G401 (cell line): Measurements from ENCODE around the gene FBXW8. TPM values are rescaled to one million over a fixed set of nuclear protein-coding genes. Genes with fewer than 3 reads are reported as not detected.

Experiments used
- DNase-seq: peaks from one replicate; pipeline ENCODE4 v3.0.0-alpha.2; 2015; ENCODE audit warnings: low spot score
- in situ Hi-C: cut with HindIII; loops from 2 replicates; pipeline ENCODE4 v1.10.0; 2016; ENCODE audit warnings: low sequenced_read_pairs, mixed read lengths
- total RNA-seq: library from RNA; depleted of rRNA; stranded (reverse); fragments of >200 nt; shearing (Covaris generic); gene quantifications from 2 replicates; pipeline ENCODE4 v1.2.3, GENCODE V29; 2014

FBXW8 gene
- total RNA-seq, 1 experiment from 2014 or later, result 18.4 TPM

DNA sequence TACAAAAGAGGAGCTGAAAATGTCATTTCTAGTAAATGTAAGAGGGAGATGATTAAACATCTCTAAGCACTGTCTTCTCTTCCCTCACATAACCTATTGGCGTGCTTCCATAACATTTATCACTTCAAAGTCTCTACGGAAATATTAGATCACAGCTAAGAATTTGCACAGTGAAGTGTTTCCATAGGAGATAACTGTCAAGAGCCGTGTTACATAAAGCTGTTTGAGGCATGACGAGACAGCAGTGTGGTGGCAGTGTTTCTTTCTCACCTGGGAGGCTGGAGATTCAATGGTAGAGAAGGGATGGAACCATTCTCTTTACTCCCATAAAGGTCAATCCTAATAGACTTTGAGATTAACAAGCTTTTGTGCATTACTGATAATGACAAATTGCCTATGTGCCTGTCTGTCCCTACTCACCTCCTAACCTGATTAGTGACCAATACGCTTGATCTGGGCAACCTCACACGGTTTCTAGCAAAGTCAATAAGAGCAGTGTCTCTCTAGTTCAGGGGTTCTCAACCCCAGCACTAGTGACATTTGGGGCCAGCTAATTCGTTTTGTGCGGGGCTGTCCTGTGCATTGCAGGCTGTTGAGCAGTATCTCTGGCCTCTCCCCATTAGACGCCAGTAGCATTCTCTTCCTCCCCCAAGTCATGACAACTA, 35.3 kb downstream of the FBXW8 start:
- no peak for DNase-seq
- in situ Hi-C loops, result no loop called here

DNA sequence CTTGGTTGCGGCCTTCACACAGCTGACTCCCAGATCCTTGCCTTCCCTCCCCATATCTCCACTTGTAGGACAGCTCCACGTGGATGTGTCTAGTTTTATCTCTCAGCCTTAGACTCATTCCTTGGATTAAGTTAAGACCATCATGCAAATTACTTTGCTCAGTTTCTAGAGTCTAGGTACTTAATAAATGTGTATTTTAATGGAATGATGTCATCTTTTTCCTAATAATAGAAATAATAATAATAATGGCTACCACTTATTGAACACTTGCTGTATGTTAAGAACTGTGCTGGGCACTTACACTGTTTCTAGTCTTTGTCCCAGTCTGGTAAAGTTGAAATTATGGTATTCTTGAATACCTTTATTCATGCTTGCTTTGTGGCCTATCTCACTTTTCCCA, 37.5 kb downstream of the FBXW8 start:
- in situ Hi-C loops, result no loop called here

GRCh38 chr12:116950628-116951325, 40.0 kb downstream of the FBXW8 start:
- in situ Hi-C loops, result no loop called here
- no peak for DNase-seq

More for the DNA sequence above, 37.5 kb downstream of the FBXW8 start:
- DNase-seq, result no peak

DNA sequence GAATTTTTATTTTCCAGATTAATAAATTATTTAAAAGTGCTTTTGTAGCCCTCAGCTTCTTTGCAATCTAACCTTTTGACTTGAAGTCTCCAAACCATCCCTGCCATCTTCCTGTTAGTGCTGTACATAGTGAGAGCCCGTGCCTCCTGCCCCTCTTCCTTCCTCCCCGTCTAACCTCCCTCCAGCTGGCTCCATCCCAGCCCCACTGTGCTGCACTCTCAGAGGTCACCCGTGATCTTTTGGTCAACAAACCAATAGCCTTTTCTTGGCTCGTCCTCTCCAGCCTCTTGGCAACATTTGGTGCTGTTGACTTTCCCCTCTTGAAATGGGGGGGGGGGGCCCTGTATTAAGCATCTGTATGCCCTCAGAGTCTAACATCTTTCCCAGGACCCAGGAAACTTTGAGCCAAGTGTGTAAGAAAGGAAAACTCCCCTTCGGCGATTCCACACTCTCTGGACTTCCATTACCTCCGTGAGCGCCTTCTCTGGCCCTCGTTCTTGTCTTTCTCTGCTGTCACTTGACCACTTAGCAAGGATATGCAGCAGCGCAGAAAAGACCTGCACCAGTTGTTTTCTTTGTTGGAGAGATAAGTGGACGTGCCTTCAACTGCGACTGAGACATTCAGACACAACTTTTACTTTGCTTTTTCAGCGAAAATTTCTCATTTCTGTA, 44.1 kb downstream of the FBXW8 start:
- in situ Hi-C loops, result no loop called here
- DNase-seq, result no peak

DNA sequence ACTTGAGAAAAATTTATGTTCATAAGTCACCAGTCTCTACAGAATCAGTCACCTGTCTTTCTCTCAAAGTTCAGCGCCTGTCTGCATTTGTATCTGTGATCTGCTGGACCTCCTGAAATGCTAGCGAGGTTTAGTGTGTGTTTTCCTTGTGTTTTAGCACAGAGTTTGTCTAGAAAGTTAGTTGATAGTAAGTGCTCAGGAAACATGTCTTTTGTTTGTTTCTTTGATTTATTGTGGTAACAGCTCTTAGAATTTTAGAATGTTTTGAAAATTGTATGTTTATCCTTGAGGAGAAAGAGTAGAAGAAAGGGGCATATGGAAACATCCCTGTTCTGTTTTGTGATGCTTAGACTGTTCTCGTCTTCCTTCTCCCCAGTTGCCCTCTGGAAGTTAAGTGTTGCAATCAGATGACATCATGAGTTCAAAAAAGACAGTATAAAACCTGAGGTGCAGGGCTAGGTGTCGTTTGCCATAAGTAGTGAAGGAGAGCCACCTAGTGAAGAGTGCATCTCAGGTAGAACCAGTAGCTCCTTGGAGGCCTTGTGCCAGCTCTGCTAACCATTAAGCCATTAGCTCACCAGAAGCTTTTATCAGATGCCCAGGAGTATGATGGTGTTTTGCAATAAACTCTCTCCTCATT, 44.8 kb downstream of the FBXW8 start:
- no peak for DNase-seq
- in situ Hi-C loops, result no loop called here

- in situ Hi-C loops, result no loop called here
These were observed 47.9 kb downstream of the FBXW8 start for GRCh38 chr12:116958402-116959197.

GRCh38 chr12:116959198-116959460, 48.4 kb downstream of the FBXW8 start:
- DNase-seq, result no peak
- in situ Hi-C loops, result no loop called here

More at GRCh38 chr12:116958402-116959197, 47.9 kb downstream of the FBXW8 start:
- no peak for DNase-seq

GRCh38 chr12:116959845-116960514, 49.2 kb downstream of the FBXW8 start:
- in situ Hi-C loops, result no loop called here
- peak; percentile 49 for DNase-seq

- DNase-seq, result no peak
- in situ Hi-C loops, result no loop called here
These were observed 51.4 kb downstream of the FBXW8 start for GRCh38 chr12:116962197-116962596.

DNA sequence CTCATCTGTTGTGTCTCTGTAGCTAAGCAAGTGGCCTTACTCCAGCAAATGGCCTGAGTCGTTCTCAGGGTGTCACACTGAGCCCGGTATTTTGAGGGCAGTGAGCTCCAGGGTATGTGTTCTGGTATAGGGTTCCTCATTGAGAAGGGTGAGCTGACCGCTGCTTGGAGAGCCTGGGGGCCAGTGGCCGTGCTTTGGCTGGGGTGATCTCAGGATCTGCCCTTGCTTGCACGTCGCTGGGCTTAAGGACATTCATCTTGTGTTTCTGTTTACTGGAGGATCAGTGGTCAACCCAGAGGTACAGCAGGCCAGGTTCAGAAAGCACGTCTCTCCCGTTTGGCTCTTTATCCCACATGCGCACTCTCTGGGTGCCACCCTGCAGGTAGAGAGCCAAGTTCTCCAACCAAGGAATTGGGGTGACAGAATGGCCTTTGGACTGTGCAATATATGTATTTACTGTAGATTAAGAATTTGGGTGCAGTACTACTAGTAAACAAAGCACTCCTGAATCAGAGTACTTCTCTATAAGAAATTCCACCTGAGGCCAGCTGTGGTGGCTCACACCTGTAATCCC, 52.1 kb downstream of the FBXW8 start:
- in situ Hi-C loops, result no loop called here
- no peak for DNase-seq

DNA sequence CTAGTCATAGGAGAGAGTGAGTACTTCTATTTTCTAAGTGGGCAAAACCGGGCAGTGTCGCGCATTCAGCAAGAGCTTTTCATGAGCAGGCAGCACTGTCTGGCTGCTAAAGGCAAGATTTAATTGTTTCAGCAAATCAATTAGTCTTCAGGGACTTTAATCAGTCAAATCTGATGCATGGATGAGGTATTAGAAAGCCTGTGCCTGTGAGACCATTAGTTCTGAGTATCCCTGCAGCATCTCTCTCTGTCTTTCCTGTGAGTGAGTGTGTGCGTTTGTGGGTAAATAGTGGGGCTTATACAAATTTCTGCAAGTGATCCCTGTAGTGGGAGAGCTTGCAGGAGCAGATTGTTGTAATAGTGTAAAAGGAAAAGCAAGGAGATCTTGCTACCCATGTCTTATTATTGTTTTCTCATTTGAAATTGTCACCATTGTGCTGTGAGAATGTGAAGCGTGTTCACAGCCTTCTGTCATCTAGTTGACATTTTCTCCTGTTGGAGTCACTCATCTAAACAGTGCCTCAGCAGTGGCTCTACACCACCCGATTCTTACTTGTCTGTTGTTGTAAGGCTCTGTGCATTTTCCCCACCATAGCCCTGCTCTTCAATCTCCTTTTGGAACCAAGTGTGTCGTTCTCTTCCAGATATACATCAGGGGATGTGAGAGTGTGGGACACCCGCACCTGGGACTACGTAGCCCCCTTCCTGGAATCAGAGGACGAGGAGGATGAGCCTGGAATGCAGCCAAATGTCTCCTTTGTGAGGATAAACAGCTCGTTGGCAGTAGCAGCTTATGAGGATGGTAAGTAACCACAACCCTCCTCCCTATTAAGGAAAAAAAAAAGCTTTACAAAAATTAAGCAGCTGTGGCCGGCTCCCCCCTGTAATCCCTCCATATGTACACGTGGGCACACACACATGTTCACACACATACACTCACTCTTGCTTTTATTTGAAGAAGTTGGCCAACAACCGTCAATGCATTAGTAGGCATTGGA, 53.6 kb downstream of the FBXW8 start:
- peak; percentile 72 for DNase-seq
- in situ Hi-C loops, result no loop called here

DNA sequence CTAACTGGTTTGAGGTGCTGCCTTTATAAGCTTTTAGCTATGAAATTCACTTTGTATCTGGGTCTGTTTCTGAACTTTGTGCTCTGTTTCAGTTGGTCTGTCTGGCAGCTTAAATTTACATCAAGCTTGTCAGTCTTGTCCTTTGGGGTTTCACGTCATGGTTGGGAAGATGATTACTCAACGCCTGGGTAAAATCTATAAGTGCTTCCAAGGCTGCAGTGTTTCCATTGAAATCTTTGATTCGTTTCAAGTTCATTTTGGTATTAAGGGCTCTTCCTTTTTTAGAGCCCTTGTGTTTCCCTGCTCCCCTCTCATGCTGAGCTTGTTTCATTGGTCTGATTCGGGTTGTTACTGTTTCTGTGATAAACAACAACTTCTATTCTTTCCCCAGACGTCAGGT, 58.2 kb downstream of the FBXW8 start:
- in situ Hi-C loops, result no loop called here
- DNase-seq, result peak; percentile 51

DNA sequence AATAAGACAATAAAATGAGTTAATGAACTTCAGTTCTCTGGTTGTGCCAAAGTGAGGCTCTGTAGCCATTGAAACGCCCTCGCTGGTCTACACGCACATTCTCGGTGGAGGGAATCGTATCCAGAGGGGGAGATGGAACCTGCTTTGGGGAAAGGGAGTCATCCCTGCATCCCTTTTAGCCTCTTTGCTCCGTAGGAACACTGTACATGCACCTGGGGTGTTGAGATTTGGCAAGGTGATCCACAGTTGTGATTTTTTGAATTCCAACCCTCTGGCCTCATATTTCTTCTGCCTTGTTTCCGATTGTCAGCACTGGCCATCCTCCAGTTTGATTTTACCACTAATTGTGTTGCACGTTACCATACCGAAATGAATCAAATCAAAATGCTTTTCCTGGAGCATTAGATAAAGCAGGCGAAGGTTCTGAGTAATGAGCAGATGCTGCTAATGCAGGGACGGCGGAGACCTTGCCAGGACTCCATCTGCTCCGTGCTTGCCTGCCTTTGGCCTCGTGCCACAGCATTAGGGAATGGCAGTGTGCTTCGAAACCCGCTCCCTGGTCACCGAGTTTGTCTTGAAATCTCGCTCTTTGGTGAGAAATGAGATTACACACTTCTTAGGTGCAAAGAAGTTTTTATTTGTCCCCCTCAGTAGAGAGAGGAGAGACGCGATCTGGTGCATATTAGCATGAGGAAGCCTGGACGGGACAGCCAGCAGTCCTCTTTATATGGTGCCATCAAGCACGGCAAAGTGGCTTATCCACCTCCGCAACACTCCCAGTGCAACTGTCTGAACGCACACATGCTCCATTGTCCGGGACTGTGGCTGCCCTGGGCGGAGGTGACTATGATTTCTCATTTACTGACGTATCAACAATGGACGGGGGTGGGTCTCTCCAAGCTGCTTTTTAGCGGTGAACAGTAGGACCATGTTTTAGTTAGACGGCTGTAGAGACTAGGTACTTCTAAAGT, 59.1 kb downstream of the FBXW8 start:
- DNase-seq, result peak; percentile 97
- in situ Hi-C loops, result no loop called here

GRCh38 chr12:116971222-116971621, 60.5 kb downstream of the FBXW8 start:
- no peak for DNase-seq
- in situ Hi-C loops, result no loop called here

DNA sequence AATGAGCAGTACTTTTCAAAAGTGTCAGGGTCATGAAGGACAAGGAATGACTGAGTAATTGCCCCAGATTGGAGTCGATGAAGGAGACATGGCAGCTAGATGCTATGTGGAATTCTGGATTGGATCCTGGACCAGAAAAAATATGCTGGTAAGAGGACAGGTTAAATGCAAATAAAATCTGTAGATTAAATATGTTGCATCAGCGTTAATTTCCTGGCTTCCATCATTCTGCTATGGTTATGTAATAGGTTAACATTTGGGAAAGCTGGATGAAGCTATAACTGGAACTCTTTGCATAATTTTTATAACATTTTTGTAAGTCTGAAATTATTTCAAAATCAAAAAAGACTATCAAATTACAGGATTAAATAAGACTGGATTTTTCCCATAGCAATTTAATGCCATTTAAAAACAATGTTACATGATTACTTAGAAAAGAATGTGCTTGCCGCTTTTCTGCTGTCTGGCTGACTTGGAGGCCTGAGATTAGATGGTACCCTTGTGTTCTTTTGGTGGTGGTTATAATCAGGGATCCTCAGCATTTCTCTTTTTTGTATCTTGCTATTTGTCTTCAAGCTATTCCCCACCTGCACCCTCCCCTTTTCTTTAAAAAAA, 65.1 kb downstream of the FBXW8 start:
- in situ Hi-C loops, result no loop called here
- no peak for DNase-seq
